WTC11 (cell line): ENCODE data around the gene NPB. TPM values are rescaled to one million over a fixed set of nuclear protein-coding genes. Genes with fewer than 3 reads are reported as not detected.

Experiments used
- ATAC-seq: fragments of 200-7000 bp; cut with Tn5 transposase; 2 replicates; pipeline ENCODE4 v1.10.0; 2021; ENCODE audit warnings: mild to moderate bottlenecking, moderate library complexity
- CTCF ChIA-PET: fragments of 300-600 bp; sonication (Branson Sonifier 250); formaldehyde crosslinking; loops from one replicate; lab custom pipeline; 2021; ENCODE audit warnings: antibody characterized with exemption; lab: Charles Lee
- POLR2A ChIA-PET: fragments of 350-600 bp; sonication (Branson Sonifier 250); formaldehyde crosslinking; loops from one replicate; lab custom pipeline; 2021; ENCODE audit warnings: antibody characterized with exemption; lab: Charles Lee
- DNase-seq: peaks from one replicate; pipeline ENCODE4 v3.0.0; 2021; ENCODE audit warnings: low spot score
- H3K27ac Mint-ChIP-seq: 2 replicates; pipeline ENCODE4 v1.8.0; 2021; ENCODE audit warnings: mixed read lengths
- H3K27me3 Mint-ChIP-seq: 2 replicates; pipeline ENCODE4 v1.8.0; 2021; ENCODE audit warnings: low read depth, mild to moderate bottlenecking, moderate library complexity, mixed read lengths
- H3K36me3 Mint-ChIP-seq: 2 replicates; pipeline ENCODE4 v1.8.0; 2021; ENCODE audit warnings: mixed read lengths
- H3K4me1 Mint-ChIP-seq: 2 replicates; pipeline ENCODE4 v1.8.0; 2022; ENCODE audit warnings: mixed read lengths
- H3K4me3 Mint-ChIP-seq: 2 replicates; pipeline ENCODE4 v1.8.0; 2021; ENCODE audit warnings: mild to moderate bottlenecking, moderate library complexity, mixed read lengths
- H3K9me3 Mint-ChIP-seq: 2 replicates; pipeline ENCODE4 v1.8.0; 2021; ENCODE audit warnings: mixed read lengths
- AR ChIP-seq: fragments of 250-450 bp; sonication (Bioruptor Pico); IDR thresholded peaks from 2 replicates; pipeline ENCODE4 v1.9.0; 2021; ENCODE audit warnings: mild to moderate bottlenecking
- ARID4B ChIP-seq: sonication (generic); formaldehyde crosslinking; IDR thresholded peaks from 2 replicates; pipeline ENCODE4 v1.8.0; 2023; ENCODE audit warnings: missing genetic modification reagents, mild to moderate bottlenecking, borderline replicate concordance
- ATF2 ChIP-seq: sonication (generic); formaldehyde crosslinking; IDR thresholded peaks from 2 replicates; pipeline ENCODE4 v1.8.1; 2022; ENCODE audit warnings: low read depth, missing genetic modification reagents, borderline replicate concordance
- ATF3 ChIP-seq: sonication (generic); formaldehyde crosslinking; conservative IDR thresholded peaks from 2 replicates; pipeline ENCODE4 v1.8.1; 2022; ENCODE audit warnings: mild to moderate bottlenecking, missing genetic modification reagents
- E2F1 ChIP-seq: sonication (generic); formaldehyde crosslinking; IDR thresholded peaks from 2 replicates; pipeline ENCODE4 v1.8.0; 2022; ENCODE audit warnings: mild to moderate bottlenecking, missing genetic modification reagents
- IRF1 ChIP-seq: sonication (generic); formaldehyde crosslinking; IDR thresholded peaks from 2 replicates; pipeline ENCODE4 v1.8.0; 2023; ENCODE audit warnings: missing genetic modification reagents
- JUN ChIP-seq: sonication (generic); formaldehyde crosslinking; IDR thresholded peaks from 2 replicates; pipeline ENCODE4 v1.8.0; 2023; ENCODE audit warnings: mild to moderate bottlenecking, missing genetic modification reagents
- NFATC4 ChIP-seq: fragments of 250-450 bp; sonication (Bioruptor Pico); IDR thresholded peaks from 2 replicates; pipeline ENCODE4 v1.9.0; 2021; ENCODE audit warnings: mild to moderate bottlenecking
- NR2C2 ChIP-seq: sonication (generic); formaldehyde crosslinking; IDR thresholded peaks from 2 replicates; pipeline ENCODE4 v1.8.0; 2022; ENCODE audit warnings: mild to moderate bottlenecking, missing genetic modification reagents
- PREB ChIP-seq: sonication (generic); formaldehyde crosslinking; IDR thresholded peaks from 2 replicates; pipeline ENCODE4 v1.8.1; 2022; ENCODE audit warnings: mild to moderate bottlenecking, missing genetic modification reagents, moderate library complexity, borderline replicate concordance
- TEAD4 ChIP-seq: sonication (generic); formaldehyde crosslinking; IDR thresholded peaks from 2 replicates; pipeline ENCODE4 v1.8.0; 2022; ENCODE audit warnings: mild to moderate bottlenecking, missing genetic modification reagents
- ZNF317 ChIP-seq: sonication (generic); formaldehyde crosslinking; IDR thresholded peaks from 2 replicates; pipeline ENCODE4 v1.8.1; 2023; ENCODE audit warnings: low read depth, mild to moderate bottlenecking, moderate library complexity, missing genetic modification reagents, borderline replicate concordance
- total RNA-seq: library from RNA; stranded (reverse); gene quantifications from 3 replicates; pipeline ENCODE4 v1.2.3, GENCODE V29; 2021

The NPB gene
- total RNA-seq, 1 experiment from 2014 or later = 1.9 TPM

GRCh38 chr17:81931557-81932332, 29.7 kb downstream of the NPB start (continued):
- TF ChIP-seq PREB (CRISPR knock-in tag) (no peak), JUN (CRISPR knock-in tag) (no peak), ATF3 (CRISPR knock-in tag) (no peak), TEAD4 (CRISPR knock-in tag) (no peak), E2F1 (no peak)

GRCh38 chr17:81932333-81932983, 30.4 kb downstream of the NPB start:
- H3K4me3 Mint-ChIP-seq = no peak overlapping the region
- no peak for DNase-seq
- POLR2A ChIA-PET = interaction anchor here (0.8 to 1.5 kb wide), 3 partner anchors 9 to 113 kb away, joined by 3 to 9 read pairs (median 4); no protein-coding TSS in a partner anchor
- CTCF ChIA-PET = no interaction called here
- H3K36me3 Mint-ChIP-seq = peaks cover 10% of the 10 kb centered on the region; the same call in 1 of the 2 replicates
- no peak for ATAC-seq
- H3K27ac Mint-ChIP-seq = no peak overlapping the region
- peaks cover 3% of the 10 kb centered on the region for H3K27me3 Mint-ChIP-seq
- TF ChIP-seq NFATC4 (CRISPR knock-in tag) (no peak), ATF2 (CRISPR knock-in tag) (no peak), IRF1 (CRISPR knock-in tag) (no peak), ZNF317 (CRISPR knock-in tag) (no peak), NR2C2 (no peak), ARID4B (CRISPR knock-in tag) (no peak), AR (no peak)
- H3K4me1 Mint-ChIP-seq = peaks cover 10% of the 10 kb centered on the region; the same call in 1 of the 2 replicates
- H3K9me3 Mint-ChIP-seq = no peaks in the 10 kb centered on the region
